Gastrocnemius medialis (tissue), 4 donors: ENCODE data around the gene C10orf95.

Source experiments
- CTCF ChIP-seq, 5 experiments: fragments of 450-650 bp in 3 of 5; fragments of 200-600 bp in 2 of 5; sonication (generic) in 2 of 5; IDR thresholded peaks in 4 of 5; conservative IDR thresholded peaks in 1 of 5; 1 replicate in 4 of 5; 2 replicates in 1 of 5; pipeline ENCODE4 v1.5.1; 2016 to 2019; ENCODE audit warnings: antibody characterized with exemption in 5 of 5, mild to moderate bottlenecking in 3 of 5, moderate library complexity in 3 of 5
- POLR2A ChIP-seq, 2 donors: fragments of 450-650 bp; IDR thresholded peaks; one replicate each; pipeline ENCODE4 v1.6.1; 2017; ENCODE audit warnings: antibody characterized with exemption in 2 of 2, mild to moderate bottlenecking in 2 of 2, moderate library complexity in 2 of 2

GRCh38 chr10:102405632-102406031 is 45.7 kb downstream of the C10orf95 start:
- TF ChIP-seq POLR2A (IDR thresholded peaks at IDR 0.05) (no peak), CTCF (IDR thresholded peaks at IDR 0.05 in 4 of 5, conservative IDR thresholded peaks at IDR 0.05 in 1 of 5) (no peak)
